ENCODE data around the gene POLR3B. TPM values are rescaled to one million over a fixed set of nuclear protein-coding genes. Genes with fewer than 3 reads are reported as not detected.

Gene POLR3B
- total and polyA plus RNA-seq, 2 of the 8 experiments (the other 6 are each of a cell fraction or from before 2014, with no cell fraction given) = 5.0 to 13.2 TPM

DNA sequence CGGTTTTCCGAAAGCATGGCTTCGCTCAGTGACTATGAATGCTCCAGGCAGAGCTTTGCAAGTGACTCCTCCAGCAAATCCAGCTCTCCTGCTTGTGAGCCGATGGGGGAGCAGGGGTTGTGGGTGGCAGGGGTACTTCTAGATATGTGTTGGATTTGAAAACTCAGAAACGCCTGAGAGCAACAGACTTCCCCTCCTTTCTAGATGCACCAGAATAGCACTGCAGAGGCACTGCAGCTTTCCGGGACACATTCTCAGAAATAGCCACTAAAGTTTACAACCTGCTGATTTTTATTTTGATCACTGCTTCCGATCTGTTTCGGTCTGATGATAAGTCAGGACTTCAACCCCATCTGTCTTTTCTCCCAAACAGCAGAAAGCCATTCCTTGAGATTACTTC, 46.4 kb upstream of the POLR3B start (continued):
- TF ChIP-seq, protein P1, sequence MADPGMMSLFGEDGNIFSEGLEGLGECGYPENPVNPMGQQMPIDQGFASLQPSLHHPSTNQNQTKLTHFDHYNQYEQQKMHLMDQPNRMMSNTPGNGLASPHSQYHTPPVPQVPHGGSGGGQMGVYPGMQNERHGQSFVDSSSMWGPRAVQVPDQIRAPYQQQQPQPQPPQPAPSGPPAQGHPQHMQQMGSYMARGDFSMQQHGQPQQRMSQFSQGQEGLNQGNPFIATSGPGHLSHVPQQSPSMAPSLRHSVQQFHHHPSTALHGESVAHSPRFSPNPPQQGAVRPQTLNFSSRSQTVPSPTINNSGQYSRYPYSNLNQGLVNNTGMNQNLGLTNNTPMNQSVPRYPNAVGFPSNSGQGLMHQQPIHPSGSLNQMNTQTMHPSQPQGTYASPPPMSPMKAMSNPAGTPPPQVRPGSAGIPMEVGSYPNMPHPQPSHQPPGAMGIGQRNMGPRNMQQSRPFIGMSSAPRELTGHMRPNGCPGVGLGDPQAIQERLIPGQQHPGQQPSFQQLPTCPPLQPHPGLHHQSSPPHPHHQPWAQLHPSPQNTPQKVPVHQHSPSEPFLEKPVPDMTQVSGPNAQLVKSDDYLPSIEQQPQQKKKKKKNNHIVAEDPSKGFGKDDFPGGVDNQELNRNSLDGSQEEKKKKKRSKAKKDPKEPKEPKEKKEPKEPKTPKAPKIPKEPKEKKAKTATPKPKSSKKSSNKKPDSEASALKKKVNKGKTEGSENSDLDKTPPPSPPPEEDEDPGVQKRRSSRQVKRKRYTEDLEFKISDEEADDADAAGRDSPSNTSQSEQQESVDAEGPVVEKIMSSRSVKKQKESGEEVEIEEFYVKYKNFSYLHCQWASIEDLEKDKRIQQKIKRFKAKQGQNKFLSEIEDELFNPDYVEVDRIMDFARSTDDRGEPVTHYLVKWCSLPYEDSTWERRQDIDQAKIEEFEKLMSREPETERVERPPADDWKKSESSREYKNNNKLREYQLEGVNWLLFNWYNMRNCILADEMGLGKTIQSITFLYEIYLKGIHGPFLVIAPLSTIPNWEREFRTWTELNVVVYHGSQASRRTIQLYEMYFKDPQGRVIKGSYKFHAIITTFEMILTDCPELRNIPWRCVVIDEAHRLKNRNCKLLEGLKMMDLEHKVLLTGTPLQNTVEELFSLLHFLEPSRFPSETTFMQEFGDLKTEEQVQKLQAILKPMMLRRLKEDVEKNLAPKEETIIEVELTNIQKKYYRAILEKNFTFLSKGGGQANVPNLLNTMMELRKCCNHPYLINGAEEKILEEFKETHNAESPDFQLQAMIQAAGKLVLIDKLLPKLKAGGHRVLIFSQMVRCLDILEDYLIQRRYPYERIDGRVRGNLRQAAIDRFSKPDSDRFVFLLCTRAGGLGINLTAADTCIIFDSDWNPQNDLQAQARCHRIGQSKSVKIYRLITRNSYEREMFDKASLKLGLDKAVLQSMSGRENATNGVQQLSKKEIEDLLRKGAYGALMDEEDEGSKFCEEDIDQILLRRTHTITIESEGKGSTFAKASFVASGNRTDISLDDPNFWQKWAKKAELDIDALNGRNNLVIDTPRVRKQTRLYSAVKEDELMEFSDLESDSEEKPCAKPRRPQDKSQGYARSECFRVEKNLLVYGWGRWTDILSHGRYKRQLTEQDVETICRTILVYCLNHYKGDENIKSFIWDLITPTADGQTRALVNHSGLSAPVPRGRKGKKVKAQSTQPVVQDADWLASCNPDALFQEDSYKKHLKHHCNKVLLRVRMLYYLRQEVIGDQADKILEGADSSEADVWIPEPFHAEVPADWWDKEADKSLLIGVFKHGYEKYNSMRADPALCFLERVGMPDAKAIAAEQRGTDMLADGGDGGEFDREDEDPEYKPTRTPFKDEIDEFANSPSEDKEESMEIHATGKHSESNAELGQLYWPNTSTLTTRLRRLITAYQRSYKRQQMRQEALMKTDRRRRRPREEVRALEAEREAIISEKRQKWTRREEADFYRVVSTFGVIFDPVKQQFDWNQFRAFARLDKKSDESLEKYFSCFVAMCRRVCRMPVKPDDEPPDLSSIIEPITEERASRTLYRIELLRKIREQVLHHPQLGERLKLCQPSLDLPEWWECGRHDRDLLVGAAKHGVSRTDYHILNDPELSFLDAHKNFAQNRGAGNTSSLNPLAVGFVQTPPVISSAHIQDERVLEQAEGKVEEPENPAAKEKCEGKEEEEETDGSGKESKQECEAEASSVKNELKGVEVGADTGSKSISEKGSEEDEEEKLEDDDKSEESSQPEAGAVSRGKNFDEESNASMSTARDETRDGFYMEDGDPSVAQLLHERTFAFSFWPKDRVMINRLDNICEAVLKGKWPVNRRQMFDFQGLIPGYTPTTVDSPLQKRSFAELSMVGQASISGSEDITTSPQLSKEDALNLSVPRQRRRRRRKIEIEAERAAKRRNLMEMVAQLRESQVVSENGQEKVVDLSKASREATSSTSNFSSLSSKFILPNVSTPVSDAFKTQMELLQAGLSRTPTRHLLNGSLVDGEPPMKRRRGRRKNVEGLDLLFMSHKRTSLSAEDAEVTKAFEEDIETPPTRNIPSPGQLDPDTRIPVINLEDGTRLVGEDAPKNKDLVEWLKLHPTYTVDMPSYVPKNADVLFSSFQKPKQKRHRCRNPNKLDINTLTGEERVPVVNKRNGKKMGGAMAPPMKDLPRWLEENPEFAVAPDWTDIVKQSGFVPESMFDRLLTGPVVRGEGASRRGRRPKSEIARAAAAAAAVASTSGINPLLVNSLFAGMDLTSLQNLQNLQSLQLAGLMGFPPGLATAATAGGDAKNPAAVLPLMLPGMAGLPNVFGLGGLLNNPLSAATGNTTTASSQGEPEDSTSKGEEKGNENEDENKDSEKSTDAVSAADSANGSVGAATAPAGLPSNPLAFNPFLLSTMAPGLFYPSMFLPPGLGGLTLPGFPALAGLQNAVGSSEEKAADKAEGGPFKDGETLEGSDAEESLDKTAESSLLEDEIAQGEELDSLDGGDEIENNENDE (IDR thresholded peaks at IDR 0.05; ENCODE audit: insufficient replicate concordance, low read length) = no peak
- no peak for TF ChIP-seq BRCA1 (IDR thresholded peaks at IDR 0.05; ENCODE audit: low read depth, low read length)
- TF ChIP-seq TAF7 (optimal IDR thresholded peaks at IDR 0.05; ENCODE audit: borderline replicate concordance, low read depth, low read length) = no peak
- no peak for TF ChIP-seq CHD2 (IDR thresholded peaks at IDR 0.05; ENCODE audit: low read length)
- TF ChIP-seq TAF1 (IDR thresholded peaks at IDR 0.05; ENCODE audit: low read depth, low read length) = no peak

Data from H1 (cell line).